IMR-90 (cell line): ENCODE results near the gene FANK1.

ENCODE experiments used
- BHLHE40 ChIP-seq: fragments of 150-350 bp; IDR thresholded peaks from 2 replicates; pipeline ENCODE4 v1.6.1; 2016; ENCODE audit warnings: mild to moderate bottlenecking, low read depth, low read length
- CEBPB ChIP-seq: IDR thresholded peaks from 2 replicates; pipeline ENCODE4 v1.6.1; 2012; ENCODE audit warnings: low read depth, low read length, improper control_type of control experiment
- FOS ChIP-seq: fragments of 150-350 bp; IDR thresholded peaks from 2 replicates; pipeline ENCODE4 v1.6.1; 2016; ENCODE audit warnings: low read depth, low read length
- MAFK ChIP-seq: IDR thresholded peaks from 2 replicates; pipeline ENCODE4 v1.6.1; 2012; ENCODE audit warnings: low read depth, low read length, improper control_type of control experiment
- MAZ ChIP-seq: IDR thresholded peaks from 2 replicates; pipeline ENCODE4 v1.6.1; 2012; ENCODE audit warnings: low read depth, mild to moderate bottlenecking, low read length, improper control_type of control experiment, moderate library complexity, borderline replicate concordance
- NFE2L2 ChIP-seq: fragments of 150-350 bp; IDR thresholded peaks from 2 replicates; pipeline ENCODE4 v1.6.1; 2016; ENCODE audit warnings: low read depth, mild to moderate bottlenecking, low read length
- POLR2A ChIP-seq: IDR thresholded peaks from 2 replicates; pipeline ENCODE4 v1.6.1; 2012; ENCODE audit warnings: mild to moderate bottlenecking, low read depth, low read length
- RAD21 ChIP-seq: IDR thresholded peaks from 2 replicates; pipeline ENCODE4 v1.6.1; 2012; ENCODE audit warnings: low read length, improper control_type of control experiment
- RCOR1 ChIP-seq: IDR thresholded peaks from 2 replicates; pipeline ENCODE4 v1.6.1; 2012; ENCODE audit warnings: mild to moderate bottlenecking, low read length, improper control_type of control experiment; ENCODE audit not compliant: insufficient replicate concordance
- RFX5 ChIP-seq: IDR thresholded peaks from 2 replicates; pipeline ENCODE4 v1.8.0; 2012; ENCODE audit warnings: low read depth, mild to moderate bottlenecking, low read length, moderate library complexity
- SMC3 ChIP-seq: fragments of 150-350 bp; IDR thresholded peaks from 2 replicates; pipeline ENCODE4 v1.6.1; 2016; ENCODE audit warnings: low read depth, mild to moderate bottlenecking, antibody characterized with exemption, low read length, moderate library complexity
- TF ChIP-seq, protein P1 (sequence below): conservative IDR thresholded peaks from 2 replicates; pipeline ENCODE4 v1.5.1; 2012; ENCODE audit warnings: mild to moderate bottlenecking, low read depth, low read length, improper control_type of control experiment
- TF ChIP-seq, protein P2 (sequence below): fragments of 150-350 bp; IDR thresholded peaks from 2 replicates; pipeline ENCODE4 v1.6.1; 2017; ENCODE audit warnings: mild to moderate bottlenecking, antibody characterized with exemption, low read length, low read depth

DNA sequence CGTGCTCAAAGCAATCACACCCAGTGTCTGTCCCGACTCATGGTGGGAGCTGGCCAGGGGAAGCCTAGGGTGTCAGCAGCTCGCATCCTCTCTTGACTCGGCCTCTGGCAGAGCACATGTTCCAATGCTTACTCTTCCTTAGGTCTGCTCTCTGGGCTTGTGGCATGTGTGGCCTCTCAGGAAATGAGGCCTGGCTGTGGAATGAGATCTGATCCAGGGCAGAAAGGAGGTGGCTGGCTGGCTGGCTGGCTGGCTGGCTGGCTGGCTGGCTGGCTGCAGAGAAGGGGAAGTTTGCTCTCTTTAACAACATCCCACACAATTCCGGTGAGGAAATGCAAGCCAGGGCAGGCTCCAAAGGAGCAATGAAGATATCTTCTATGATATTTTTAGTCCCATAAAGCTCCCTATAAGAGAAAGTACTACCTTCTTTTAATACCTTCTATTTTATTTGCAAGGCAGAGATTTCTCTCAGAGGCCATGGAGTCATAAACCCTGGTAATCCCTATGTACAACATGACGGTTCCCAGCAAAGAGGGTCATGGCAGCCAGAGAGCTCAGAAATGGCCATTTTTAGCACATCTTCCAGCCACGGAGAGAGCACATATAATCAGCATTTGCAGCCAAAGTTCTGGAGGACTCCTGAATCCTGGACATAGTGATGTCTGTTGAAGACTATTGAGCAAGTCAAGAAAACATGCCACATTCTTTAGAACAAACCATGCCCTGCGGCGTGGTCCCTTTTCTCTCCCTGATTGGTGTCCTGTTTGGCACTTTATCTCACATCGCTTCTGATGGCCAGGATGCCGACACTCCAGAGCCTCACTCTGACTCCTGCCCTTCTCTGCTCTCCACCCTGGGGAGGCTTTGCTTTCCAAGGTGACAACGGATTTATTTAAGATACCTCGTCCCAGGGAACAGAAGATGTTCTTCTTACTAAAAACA, 153.7 kb downstream of the FANK1 start:
- TF ChIP-seq, protein P1, sequence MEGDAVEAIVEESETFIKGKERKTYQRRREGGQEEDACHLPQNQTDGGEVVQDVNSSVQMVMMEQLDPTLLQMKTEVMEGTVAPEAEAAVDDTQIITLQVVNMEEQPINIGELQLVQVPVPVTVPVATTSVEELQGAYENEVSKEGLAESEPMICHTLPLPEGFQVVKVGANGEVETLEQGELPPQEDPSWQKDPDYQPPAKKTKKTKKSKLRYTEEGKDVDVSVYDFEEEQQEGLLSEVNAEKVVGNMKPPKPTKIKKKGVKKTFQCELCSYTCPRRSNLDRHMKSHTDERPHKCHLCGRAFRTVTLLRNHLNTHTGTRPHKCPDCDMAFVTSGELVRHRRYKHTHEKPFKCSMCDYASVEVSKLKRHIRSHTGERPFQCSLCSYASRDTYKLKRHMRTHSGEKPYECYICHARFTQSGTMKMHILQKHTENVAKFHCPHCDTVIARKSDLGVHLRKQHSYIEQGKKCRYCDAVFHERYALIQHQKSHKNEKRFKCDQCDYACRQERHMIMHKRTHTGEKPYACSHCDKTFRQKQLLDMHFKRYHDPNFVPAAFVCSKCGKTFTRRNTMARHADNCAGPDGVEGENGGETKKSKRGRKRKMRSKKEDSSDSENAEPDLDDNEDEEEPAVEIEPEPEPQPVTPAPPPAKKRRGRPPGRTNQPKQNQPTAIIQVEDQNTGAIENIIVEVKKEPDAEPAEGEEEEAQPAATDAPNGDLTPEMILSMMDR = no peak
- TF ChIP-seq NFE2L2 = no peak
- no peak for TF ChIP-seq RCOR1
- no peak for TF ChIP-seq MAZ
- TF ChIP-seq MAFK = no peak
- no peak for TF ChIP-seq CEBPB
- no peak for TF ChIP-seq SMC3
- TF ChIP-seq, protein P2, sequence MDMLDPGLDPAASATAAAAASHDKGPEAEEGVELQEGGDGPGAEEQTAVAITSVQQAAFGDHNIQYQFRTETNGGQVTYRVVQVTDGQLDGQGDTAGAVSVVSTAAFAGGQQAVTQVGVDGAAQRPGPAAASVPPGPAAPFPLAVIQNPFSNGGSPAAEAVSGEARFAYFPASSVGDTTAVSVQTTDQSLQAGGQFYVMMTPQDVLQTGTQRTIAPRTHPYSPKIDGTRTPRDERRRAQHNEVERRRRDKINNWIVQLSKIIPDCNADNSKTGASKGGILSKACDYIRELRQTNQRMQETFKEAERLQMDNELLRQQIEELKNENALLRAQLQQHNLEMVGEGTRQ = 0 out of 2 replicates have a peak, but pooled peaks have one; percentile 6
- TF ChIP-seq POLR2A = no peak
- TF ChIP-seq RAD21 = no peak
- no peak for TF ChIP-seq RFX5
- no peak for TF ChIP-seq BHLHE40
- TF ChIP-seq FOS = no peak
